ENCODE measurements around the gene SNURF.

DNA sequence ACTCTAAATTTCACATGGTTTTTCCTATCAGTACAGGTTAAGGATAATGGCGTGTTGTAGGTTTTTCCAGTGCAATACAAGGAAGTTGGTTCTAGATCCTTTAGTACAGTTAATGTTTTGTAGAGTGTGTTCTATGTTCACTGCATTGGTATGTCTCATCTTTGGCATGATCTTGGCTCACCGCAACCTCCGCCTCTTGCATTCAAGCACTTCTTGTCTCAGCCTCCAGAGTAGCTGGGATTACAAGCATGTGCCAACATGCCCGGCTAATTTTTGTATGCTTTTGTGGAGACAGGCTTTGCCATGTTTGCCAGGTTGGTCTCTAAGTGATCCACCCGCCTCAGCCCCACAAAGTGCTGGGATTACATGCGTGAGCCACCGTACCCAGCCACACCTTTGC, 30.4 kb downstream of the SNURF start:
- TF ChIP-seq, protein P1, sequence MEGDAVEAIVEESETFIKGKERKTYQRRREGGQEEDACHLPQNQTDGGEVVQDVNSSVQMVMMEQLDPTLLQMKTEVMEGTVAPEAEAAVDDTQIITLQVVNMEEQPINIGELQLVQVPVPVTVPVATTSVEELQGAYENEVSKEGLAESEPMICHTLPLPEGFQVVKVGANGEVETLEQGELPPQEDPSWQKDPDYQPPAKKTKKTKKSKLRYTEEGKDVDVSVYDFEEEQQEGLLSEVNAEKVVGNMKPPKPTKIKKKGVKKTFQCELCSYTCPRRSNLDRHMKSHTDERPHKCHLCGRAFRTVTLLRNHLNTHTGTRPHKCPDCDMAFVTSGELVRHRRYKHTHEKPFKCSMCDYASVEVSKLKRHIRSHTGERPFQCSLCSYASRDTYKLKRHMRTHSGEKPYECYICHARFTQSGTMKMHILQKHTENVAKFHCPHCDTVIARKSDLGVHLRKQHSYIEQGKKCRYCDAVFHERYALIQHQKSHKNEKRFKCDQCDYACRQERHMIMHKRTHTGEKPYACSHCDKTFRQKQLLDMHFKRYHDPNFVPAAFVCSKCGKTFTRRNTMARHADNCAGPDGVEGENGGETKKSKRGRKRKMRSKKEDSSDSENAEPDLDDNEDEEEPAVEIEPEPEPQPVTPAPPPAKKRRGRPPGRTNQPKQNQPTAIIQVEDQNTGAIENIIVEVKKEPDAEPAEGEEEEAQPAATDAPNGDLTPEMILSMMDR (IDR thresholded peaks at IDR 0.05; ENCODE audit: low read depth, low read length, poor library complexity, severe bottlenecking) = no peak
- no peak for TF ChIP-seq EZH2phosphoT487 (IDR thresholded peaks at IDR 0.05; ENCODE audit: borderline replicate concordance, low read length)

Measured in DOHH2 (cell line).